B cell (primary cell): ENCODE data around the gene TCEANC2. TPM values are rescaled to one million over a fixed set of nuclear protein-coding genes. Genes with fewer than 3 reads are reported as not detected.

Source experiments
- ATAC-seq: fragments of 200-7000 bp; cut with Tn5 transposase; one replicate; pipeline ENCODE4 v1.10.0; 2021; ENCODE audit warnings: low read depth, mild to moderate bottlenecking, moderate number of reproducible peaks, moderate library complexity
- CTCF ChIA-PET: fragments of 350-600 bp; sonication (Branson Sonifier 250); formaldehyde crosslinking; loops from one replicate; lab custom pipeline; 2021; ENCODE audit warnings: antibody characterized with exemption, inconsistent platforms; lab: Charles Lee
- POLR2A ChIA-PET: fragments of 350-600 bp; sonication (Branson Sonifier 250); formaldehyde crosslinking; loops from one replicate; lab custom pipeline; 2021; ENCODE audit warnings: antibody characterized with exemption; lab: Charles Lee
- DNase-seq: peaks from one replicate; pipeline ENCODE4 v3.0.0; 2013
- H2AFZ ChIP-seq: 2 replicates; pipeline ENCODE4 v1.6.1; 2012; ENCODE audit warnings: mild to moderate bottlenecking, low read depth, low read length; ENCODE audit not compliant: insufficient read depth, poor library complexity, severe bottlenecking
- H3K27ac ChIP-seq, 2 donors: 1 replicate in 1 of 2; 2 replicates in 1 of 2; pipeline ENCODE4 v1.5.1; 2012 to 2013; ENCODE audit warnings: low read length in 2 of 2, mild to moderate bottlenecking in 2 of 2, moderate library complexity in 1 of 2
- H3K27me3 ChIP-seq, 4 experiments: fragments of 200-600 bp in 1 of 4; sonication (generic) in 1 of 4; replicated peaks in 1 of 4; 1 replicate in 2 of 4; 2 replicates in 2 of 4; pipeline versions ENCODE4 v1.6.1 to v1.7.0; 2013 to 2016; ENCODE audit warnings: low read length in 3 of 4, mild to moderate bottlenecking in 2 of 4, mixed read lengths in 1 of 4, moderate library complexity in 1 of 4; ENCODE audit not compliant: insufficient read depth in 4 of 4, control insufficient read depth in 3 of 4; ENCODE audit errors: control extremely low read depth in 1 of 4
- H3K36me3 ChIP-seq, 2 experiments: replicated peaks in 1 of 2; 1 replicate in 1 of 2; 2 replicates in 1 of 2; pipeline versions ENCODE4 v1.6.1 to v1.7.1; 2013; ENCODE audit warnings: low read length in 1 of 2; ENCODE audit not compliant: insufficient read depth in 2 of 2, control insufficient read depth in 1 of 2; ENCODE audit errors: control extremely low read depth in 1 of 2, extremely low read depth in 1 of 2
- H3K4me1 ChIP-seq, 2 donors: fragments of 200-600 bp in 1 of 2; sonication (generic) in 1 of 2; 1 replicate in 1 of 2; 2 replicates in 1 of 2; pipeline versions ENCODE4 v1.5.1 to v1.6.1; 2013 to 2017; ENCODE audit warnings: low read length in 2 of 2; ENCODE audit not compliant: control insufficient read depth in 2 of 2, insufficient read depth in 2 of 2
- H3K4me2 ChIP-seq: replicated peaks from 2 replicates; pipeline ENCODE3; 2012; ENCODE audit warnings: mild to moderate bottlenecking, low read depth, low read length; ENCODE audit not compliant: poor library complexity, severe bottlenecking
- H3K4me3 ChIP-seq, 5 experiments: fragments of 200-600 bp in 1 of 5; sonication (generic) in 1 of 5; 1 replicate in 3 of 5; 2 replicates in 2 of 5; pipeline versions ENCODE4 v1.5.1 to v1.7.0; 2011 to 2016; ENCODE audit warnings: low read length in 4 of 5, mild to moderate bottlenecking in 4 of 5, low read depth in 2 of 5, control low read depth in 1 of 5, moderate library complexity in 1 of 5; ENCODE audit not compliant: insufficient read depth in 1 of 5; ENCODE audit errors: control extremely low read depth in 1 of 5, extremely low read depth in 1 of 5
- H3K79me2 ChIP-seq: fragments of 200-600 bp; sonication (generic); one replicate; pipeline ENCODE4 v1.6.0; 2016; ENCODE audit warnings: low read length; ENCODE audit not compliant: control insufficient read depth, insufficient read depth
- H3K9ac ChIP-seq: fragments of 200-600 bp; sonication (generic); 2 replicates; pipeline ENCODE4 v1.6.1; 2017; ENCODE audit warnings: mild to moderate bottlenecking, low read length, moderate library complexity
- H3K9me3 ChIP-seq, 3 donors: one replicate each; pipeline versions ENCODE4 v1.6.1 to v1.7.1; 2013; ENCODE audit warnings: low read length in 2 of 3; ENCODE audit not compliant: control insufficient read depth in 2 of 3, insufficient read depth in 1 of 3; ENCODE audit errors: control extremely low read depth in 1 of 3
- H4K20me1 ChIP-seq: 2 replicates; pipeline ENCODE4 v1.6.0; 2012; ENCODE audit warnings: mild to moderate bottlenecking, low read length; ENCODE audit not compliant: insufficient read depth, control insufficient read depth, poor library complexity, severe bottlenecking
- H3K27ac Mint-ChIP-seq: one replicate; pipeline ENCODE4 v1.8.0; 2021; ENCODE audit warnings: mixed read lengths
- H3K27me3 Mint-ChIP-seq: one replicate; pipeline ENCODE4 v1.8.0; 2021; ENCODE audit warnings: mixed read lengths
- H3K4me1 Mint-ChIP-seq: one replicate; pipeline ENCODE4 v1.8.0; 2021; ENCODE audit warnings: mixed read lengths
- H3K4me3 Mint-ChIP-seq: one replicate; pipeline ENCODE4 v1.8.0; 2021; ENCODE audit warnings: mixed read lengths
- H3K9me3 Mint-ChIP-seq: one replicate; pipeline ENCODE4 v1.8.0; 2022; ENCODE audit warnings: mixed read lengths; ENCODE audit not compliant: insufficient read depth
- CTCF ChIP-seq: fragments of 200-600 bp; IDR thresholded peaks from one replicate; pipeline ENCODE4 v1.8.0; 2022; ENCODE audit warnings: antibody characterized with exemption, mild to moderate bottlenecking
- EZH2 ChIP-seq: IDR thresholded peaks from 2 replicates; pipeline ENCODE4 v1.6.1; 2012; ENCODE audit warnings: borderline replicate concordance, low read depth, mild to moderate bottlenecking, moderate library complexity, low read length; ENCODE audit not compliant: insufficient read depth, poor library complexity, severe bottlenecking
- WGBS: methylation state at CpG from one replicate; pipeline ENCODE4 v1.1.5; 2013; ENCODE audit warnings: missing lambda C conversion rate; ENCODE audit not compliant: insufficient coverage; 5-methylcytosine and 5-hydroxymethylcytosine counted together
- intact Hi-C: fragments of 100-400 bp; cut with micrococcal nuclease; formaldehyde crosslinking; loops from one replicate; pipeline ENCODE4 v1.10.0; 2022
- polyA plus RNA-seq: library from polyadenylated mRNA; depleted of rRNA; stranded (reverse); fragments of >200 nt; gene quantifications from 2 replicates; pipeline ENCODE4 v1.2.3, GENCODE V29; 2012
- total RNA-seq, 2 donors: library from RNA; stranded (reverse); fragments of 120-200 nt in 1 of 2; gene quantifications; 1 replicate in 1 of 2; 2 replicates in 1 of 2; pipeline versions ENCODE4 v1.2.3 to v1.2.4, GENCODE V29; 2013 to 2022

TCEANC2 gene
- total and polyA plus RNA-seq, 2 donors (not counting 1 experiment from before 2014, with no cell fraction given), result 8.0 to 15.9 TPM

- H3K9ac ChIP-seq, result no peak overlapping the region
- 100% methylated on average over 2 of the region's 2 CpGs for WGBS
- no peaks in the 10 kb centered on the region for H3K27me3 Mint-ChIP-seq
- ChIA-PET CTCF (no interaction called here), POLR2A (no interaction called here)
- H3K36me3 ChIP-seq, result peaks cover 2 to 49% of the 10 kb centered on the region in 2 experiments
- peaks cover 17 to 22% of the 10 kb centered on the region in 2 donors for H3K4me1 ChIP-seq
- H3K27ac ChIP-seq, result no peak overlapping the region
- TF ChIP-seq EZH2 (no peak), CTCF (no peak)
- peaks cover 35% of the 10 kb centered on the region for H3K4me1 Mint-ChIP-seq
- H3K4me3 Mint-ChIP-seq, result no peak overlapping the region
- H3K79me2 ChIP-seq, result peaks cover 77% of the 10 kb centered on the region
- H3K9me3 ChIP-seq, result no peaks in the 10 kb centered on the region
- no peaks in the 10 kb centered on the region for H3K27me3 ChIP-seq
- H4K20me1 ChIP-seq, result no peaks in the 10 kb centered on the region
- no peak overlapping the region for H3K27ac Mint-ChIP-seq
- H3K4me2 ChIP-seq, result no peak overlapping the region
- ATAC-seq, result no peak
- H3K4me3 ChIP-seq, result no peak overlapping the region
- intact Hi-C loops, result no loop called here
- no peak for DNase-seq
- no peaks in the 10 kb centered on the region for H3K9me3 Mint-ChIP-seq
- no peak overlapping the region for H2AFZ ChIP-seq
These were observed 7.9 kb upstream of the TCEANC2 start for GRCh38 chr1:54045496-54045895.

- Mint-ChIP-seq H3K27ac (peak overlapping the region; percentile 62), H3K4me3 (peak overlapping the region; percentile 30), H3K27me3 (no peaks in the 10 kb centered on the region), H3K9me3 (no peaks in the 10 kb centered on the region), H3K4me1 (peaks cover 35% of the 10 kb centered on the region)
- POLR2A ChIA-PET, result no interaction called here
- H3K4me3 ChIP-seq, result no peak overlapping the region
- H4K20me1 ChIP-seq, result peaks cover 4% of the 10 kb centered on the region
- H3K36me3 ChIP-seq, result peaks cover 2 to 38% of the 10 kb centered on the region in 2 experiments
- no peaks in the 10 kb centered on the region for H3K9me3 ChIP-seq
- no peaks in the 10 kb centered on the region for H3K27me3 ChIP-seq
- no peak overlapping the region for H3K9ac ChIP-seq
- H3K27ac ChIP-seq, result peak overlapping the region in 1 of 2 donors; percentile 67
- ATAC-seq (no peak), DNase-seq (peak; percentile 13)
- TF ChIP-seq EZH2 (no peak), CTCF (no peak)
- no peak overlapping the region for H2AFZ ChIP-seq
- intact Hi-C loops, result no loop called here
- peaks cover 27 to 33% of the 10 kb centered on the region in 2 donors for H3K4me1 ChIP-seq
- peaks cover 90% of the 10 kb centered on the region for H3K79me2 ChIP-seq
- peak overlapping the region; percentile 42 for H3K4me2 ChIP-seq
- WGBS, result 92% methylated on average over 3 of the region's 7 CpGs
- CTCF ChIA-PET, result no interaction called here
These were observed 6.6 kb upstream of the TCEANC2 start for GRCh38 chr1:54046671-54047383.
